NAMALWA (cell line): ENCODE measurements around the gene DMAC2.
"Not testable (repeated sequence)": the region's sequence is repeated elsewhere in the genome, so short reads cannot be mapped to it uniquely, and the experiment has no call there.

ENCODE experiments used
- DNase-seq: peaks from one replicate; pipeline ENCODE4 v3.0.0-alpha.2; 2015; ENCODE audit warnings: low spot score

The DMAC2 gene

DNA sequence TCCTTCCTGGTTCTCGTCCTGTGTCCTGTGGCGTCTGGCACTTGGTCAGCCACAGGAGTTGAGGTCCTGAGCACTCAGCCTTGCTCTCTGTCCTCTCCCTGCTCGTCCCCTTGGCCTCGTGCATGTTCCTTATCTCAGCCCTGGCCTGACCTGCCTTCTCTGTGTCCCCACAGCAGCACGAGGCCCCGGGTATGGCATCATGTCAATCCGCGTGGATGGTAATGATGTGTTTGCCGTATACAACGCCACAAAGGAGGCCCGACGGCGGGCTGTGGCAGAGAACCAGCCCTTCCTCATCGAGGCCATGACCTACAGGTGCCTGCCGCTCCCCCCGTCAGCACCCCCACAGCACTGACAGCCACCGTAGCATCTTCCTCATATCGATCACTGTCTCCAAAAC lies 17.3 kb downstream of the DMAC2 start:
- no peak for DNase-seq

DNA sequence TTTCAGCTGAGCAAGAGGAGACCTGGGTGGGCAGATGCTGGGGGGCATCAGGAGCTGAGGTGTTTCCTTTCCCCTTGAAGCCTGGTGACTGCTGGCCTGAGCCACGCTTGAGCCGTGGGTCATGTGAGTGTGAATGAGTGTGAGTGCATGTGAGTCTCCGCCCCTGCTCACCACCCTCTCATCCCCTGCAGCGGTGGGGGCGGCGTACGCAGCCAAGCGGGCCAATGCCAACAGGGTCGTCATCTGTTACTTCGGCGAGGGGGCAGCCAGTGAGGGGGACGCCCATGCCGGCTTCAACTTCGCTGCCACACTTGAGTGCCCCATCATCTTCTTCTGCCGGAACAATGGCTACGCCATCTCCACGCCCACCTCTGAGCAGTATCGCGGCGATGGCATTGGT lies 17.7 kb downstream of the DMAC2 start:
- DNase-seq: no peak

DNA sequence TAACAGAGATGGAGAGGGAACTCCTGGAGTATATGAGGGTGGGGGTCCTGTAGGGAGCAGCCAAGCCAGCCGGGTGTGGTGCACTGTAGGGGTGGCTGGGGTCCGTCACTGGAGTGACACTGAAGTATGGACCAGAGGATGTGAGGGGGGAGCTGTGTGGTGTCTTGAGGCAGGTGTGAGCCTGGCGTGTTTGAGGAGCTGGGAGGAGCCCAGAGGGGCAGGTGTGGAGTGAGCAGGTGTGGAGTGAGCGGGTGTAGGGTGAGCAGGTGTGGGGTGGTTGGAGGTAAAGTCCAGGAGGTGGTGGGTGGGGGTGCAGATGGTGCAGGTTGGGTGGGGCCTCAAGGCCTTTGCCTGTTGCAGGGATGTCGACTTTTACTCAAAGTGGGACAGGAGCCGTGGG lies 18.4 kb downstream of the DMAC2 start:
- no peak for DNase-seq

DNA sequence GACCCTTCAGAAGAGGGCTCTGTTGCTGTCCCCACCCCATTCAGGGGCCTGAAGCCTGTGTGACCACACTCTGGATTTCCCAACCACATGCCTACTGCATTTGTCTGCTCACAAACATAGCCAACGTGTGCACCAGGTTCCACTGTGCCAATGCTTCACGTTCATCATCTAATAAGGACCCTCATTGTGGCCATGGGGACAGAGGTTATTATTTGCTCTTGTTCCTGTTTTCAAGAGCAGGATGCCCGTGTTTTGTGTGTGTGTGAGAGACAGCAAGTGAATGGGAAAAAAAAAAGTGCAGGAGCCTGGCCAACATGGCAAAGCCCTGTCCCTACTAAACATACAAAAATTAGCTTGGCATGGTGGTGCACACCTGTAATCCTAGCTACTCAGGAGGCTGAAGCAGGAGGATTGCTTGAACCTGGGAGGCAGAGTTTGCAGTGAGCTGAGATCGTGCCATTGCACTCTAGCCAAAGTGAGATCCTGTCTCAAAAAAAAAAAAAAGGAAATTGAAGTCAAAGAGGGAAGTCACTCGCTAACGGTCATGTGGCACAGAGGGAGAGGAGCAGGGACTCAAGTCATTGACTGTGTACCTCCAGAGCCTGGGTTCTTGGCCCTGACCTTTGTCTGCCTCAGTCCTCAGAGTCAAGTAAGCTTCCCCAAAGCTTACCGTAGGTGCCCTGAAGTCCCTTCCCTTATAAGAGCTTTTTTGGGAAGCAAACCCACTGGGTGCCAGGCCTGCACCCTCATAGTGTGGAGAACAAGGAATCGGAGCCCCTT lies 19.4 kb downstream of the DMAC2 start:
- no peak for DNase-seq

DNA sequence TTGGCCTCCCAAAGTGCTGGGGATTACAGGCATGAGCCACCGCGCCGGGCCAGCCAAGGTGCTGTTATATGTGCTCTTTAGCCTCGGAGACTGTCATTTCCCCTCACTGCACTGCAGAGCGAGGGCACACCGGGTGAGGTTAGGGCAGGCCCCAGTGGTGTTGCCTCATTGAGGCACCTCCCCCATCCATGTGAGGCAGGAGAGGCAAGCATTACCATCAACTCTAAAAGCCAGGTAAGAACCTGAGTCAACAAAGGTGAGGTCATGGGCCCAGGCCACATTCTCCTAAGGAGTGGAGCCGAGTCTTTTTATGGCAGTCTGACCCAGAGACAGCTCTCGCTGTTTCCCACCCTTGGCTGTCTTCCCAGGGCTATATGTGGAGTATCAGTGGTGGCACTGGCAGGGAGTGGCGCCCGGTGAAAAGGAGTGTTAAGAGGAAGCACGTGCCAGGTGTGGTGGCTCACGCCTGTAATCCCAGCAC lies 23.5 kb downstream of the DMAC2 start:
- no peak for DNase-seq

DNA sequence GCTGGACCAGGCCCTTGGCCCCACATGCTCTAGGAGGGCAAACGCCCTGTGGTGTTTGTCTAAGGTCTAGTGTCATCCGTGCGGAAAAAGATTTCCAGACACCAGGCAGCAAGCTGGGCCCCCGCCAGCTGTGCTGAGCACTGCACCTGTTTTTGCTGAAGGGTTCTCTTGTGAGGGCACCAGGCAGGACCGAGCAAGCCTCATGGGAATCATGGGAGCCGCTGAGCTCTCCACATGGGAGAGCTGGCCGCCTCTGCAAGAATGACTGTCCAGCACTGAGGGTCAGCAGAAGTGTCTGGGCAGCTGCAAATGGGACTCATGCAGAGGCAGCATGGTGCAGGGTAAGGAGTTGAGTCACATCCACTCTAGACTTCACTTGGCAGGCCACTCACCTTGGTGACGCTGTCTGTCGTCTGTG lies 24.5 kb downstream of the DMAC2 start:
- DNase-seq: no peak

DNA sequence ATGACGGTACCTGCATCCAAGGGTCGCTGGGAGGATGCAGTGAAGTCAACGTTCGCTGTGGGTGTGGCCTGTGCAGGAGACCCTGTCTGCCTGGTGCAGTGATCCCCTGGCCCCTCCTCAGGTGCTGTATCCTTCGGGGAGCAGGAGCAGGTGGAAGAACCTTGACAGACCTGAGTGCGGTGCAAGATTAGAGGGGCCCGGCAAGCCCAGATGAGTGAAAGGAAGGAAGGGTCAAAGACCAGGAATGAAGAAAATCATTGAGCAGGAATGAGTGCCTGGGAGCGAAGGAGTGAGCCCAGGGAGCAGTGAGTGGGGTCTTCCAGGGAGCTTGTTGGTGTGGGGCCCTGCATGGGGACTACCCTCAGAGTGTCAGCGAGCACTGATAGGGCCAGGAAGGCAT lies 25.3 kb downstream of the DMAC2 start:
- DNase-seq: no peak

DNA sequence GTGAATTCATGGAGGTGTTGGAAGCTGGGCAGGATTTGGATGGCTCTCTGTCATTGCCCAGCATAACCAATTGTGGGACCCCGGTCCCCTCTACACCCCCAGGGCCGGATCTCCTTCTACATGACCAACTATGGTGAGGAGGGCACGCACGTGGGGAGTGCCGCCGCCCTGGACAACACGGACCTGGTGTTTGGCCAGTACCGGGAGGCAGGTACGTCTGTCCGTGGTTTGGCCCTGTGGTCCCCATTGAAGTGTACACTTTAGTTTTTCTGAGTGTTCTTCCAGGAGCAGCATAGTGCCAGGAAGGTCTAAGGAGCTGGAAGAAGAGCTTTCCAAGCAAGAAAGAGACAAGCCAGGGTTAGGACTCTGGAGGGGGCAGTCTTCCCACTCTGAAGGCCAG lies 25.8 kb downstream of the DMAC2 start:
- DNase-seq: no peak

DNA sequence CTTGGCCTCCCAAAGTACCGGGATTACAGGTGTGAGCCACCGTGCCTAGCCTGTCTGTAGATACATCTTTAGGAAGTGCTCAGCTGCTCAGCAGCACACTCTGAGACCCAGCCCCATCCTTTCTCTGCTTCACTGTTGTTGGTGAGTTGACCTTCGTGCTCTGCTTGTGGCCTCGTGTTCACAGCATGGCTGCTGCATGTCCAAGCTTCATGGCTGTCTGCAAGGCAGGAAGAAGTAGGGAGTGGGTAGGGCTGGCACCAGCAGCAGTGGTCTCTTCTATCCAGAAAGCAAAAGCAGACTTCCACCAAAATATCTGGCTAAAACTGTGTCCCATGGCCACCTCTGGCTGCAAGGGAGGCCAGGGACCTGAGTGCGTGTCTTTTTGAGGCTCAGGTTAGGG lies 26.8 kb downstream of the DMAC2 start:
- DNase-seq: no peak

DNA sequence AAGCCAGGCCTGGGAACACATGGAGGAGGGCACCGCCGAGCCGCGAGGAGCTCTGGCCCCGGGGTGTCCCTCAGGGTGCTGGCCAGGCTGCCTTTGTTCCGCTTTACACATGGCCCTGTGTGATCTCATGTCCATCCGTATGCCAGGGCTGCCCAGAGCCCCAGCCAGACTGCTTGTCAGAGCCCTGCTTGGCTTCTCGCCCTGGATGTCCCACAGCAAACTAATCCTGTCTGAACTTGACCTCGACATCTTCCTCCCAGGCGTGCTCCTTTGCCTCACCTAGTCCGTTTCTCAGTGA lies 27.8 kb downstream of the DMAC2 start:
- no peak for DNase-seq

DNA sequence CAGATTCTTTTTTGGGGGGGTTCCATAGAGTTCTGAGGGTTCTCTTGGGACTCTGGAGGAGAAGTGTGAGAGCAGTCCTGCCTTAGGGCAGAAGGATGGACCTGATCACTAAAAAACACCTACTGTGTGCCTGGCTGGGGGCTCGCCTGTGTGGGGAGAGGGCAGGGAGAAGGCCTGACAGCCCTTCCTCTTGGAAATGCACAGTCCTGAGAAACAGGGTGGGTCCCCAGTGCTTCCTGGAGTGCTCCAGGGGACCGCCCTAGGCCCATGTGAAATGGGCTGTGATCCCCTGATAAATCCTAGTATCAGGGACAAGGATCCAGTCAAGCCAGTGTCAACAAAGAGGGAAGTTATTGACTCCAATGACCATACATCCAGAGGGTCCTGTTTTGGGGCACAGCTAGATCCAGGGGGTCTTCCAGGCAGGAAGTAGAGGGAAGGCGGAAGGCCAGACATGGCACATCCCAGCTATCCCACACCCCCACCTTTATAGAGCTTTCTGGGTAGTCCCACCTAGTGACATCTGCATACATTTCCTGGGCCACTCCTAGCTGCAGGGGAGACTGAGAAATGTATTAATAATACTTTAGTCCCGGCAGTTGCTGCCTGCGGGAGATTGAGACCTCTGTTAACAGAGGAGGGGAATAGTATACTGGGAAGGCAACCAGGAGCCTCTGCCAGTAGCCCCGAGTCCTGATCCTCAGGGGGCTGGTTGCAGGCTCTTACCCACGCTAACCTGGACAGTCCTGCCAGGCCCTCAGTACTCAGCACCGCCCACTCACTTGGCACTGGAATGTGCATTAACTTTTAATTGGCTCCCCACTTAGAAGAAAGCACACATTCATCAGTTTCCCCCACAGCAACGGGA lies 28.4 kb downstream of the DMAC2 start:
- DNase-seq: no peak

DNA sequence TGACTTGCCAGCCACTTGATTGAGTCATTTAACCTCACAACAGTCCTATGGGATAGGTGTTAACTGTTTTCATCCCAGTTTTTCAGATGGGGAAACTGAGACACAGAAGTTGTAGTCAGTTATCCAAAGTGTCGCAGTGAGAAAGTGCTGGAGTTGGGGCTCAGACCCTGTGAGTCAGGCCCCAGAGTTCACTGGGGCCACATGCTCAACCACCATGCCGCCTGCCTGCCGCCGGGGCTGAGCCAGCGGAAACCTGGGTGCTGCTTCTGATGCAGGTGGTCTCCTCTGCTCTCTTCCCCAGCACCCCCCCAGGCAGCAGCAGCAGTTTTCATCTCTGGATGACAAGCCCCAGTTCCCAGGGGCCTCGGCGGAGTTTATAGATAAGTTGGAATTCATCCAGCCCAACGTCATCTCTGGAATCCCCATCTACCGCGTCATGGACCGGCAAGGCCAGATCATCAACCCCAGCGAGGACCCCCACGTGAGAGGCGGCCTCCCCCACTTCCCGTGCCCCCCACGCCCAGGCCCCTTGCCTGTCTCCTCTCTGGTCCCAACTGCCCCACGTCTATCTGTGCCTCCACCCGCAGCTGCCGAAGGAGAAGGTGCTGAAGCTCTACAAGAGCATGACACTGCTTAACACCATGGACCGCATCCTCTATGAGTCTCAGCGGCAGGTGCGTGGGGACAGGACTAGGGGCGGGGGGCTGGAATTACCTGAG lies 29.2 kb downstream of the DMAC2 start:
- no peak for DNase-seq

DNA sequence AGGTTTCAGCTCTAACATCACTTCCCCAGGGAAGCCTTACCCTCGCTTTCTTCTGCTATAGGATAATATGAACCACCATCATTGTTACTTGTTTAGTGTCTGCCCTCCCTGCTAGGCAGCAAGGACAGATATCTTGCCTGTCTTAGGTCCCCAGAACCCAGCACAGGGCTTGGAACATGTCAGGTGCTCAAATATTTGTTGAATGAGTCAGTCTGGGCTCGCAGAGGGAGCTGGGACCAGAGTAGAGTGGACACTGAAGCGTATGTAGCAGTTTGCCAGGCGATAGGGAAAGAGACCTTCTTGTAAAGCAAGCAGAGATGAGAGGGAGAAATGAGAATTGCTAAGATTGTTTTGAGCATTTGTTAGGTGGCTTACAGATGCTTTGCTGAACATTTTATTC lies 30.4 kb downstream of the DMAC2 start:
- no peak for DNase-seq

DNA sequence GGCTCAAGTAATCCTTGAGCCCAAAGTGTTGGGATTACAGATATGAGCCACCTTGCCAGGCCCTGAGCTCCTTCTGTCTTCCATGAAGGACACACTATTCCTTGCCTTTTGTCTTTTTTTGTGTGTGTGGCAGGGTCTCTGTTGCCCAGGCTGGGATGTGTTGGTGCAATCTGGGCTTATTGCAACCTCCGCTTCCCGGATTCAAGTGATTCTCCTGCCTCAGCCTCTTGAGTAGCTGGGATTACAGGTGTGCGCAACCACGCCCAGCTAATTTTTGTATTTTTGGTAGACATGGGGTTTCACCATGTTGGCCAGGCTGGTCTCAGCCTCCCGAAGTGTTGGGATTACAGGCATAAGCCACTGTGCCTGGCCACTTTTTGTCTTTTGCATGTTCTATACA lies 30.9 kb downstream of the DMAC2 start:
- DNase-seq: not testable (repeated sequence)

DNA sequence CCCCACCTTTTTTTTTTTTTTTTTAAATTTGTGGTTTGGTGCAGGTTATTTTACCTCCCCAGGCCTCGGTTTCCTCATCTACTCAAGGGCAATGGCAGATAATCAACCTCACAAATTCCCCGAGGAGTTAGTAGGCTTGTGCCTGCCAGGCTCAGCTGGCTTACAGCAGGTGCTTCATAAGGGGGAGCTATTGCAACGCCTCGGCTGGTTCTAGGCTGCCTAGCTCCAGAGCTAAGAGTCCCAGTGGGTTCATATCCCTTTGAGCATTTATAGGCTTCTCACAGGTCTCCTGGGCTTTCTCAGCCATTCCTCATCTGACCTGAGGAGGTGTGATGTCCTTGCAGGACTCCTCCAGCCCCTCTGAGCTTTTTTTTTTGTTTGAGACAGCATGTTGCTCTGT lies 31.5 kb downstream of the DMAC2 start:
- DNase-seq: peak; percentile 49

DNA sequence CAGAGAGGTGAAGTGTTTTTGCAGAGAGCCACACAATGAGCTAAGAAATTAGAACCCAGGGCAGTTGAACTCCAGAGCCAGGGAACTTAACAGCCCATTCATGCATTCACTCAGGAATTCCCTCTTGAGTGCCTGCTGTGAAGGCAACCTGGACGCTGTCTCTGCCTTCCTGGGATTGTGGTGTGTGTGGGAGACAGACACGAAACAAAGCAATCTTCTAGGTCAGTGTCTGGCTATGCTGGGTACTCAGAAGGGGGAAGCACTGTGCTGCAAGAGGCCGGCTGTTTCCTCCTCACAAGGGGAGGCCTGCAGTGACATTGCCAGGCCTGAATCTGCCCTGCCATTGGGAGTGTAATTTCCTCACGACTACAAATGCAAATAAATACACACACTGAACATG lies 32.4 kb downstream of the DMAC2 start:
- DNase-seq: no peak

DNA sequence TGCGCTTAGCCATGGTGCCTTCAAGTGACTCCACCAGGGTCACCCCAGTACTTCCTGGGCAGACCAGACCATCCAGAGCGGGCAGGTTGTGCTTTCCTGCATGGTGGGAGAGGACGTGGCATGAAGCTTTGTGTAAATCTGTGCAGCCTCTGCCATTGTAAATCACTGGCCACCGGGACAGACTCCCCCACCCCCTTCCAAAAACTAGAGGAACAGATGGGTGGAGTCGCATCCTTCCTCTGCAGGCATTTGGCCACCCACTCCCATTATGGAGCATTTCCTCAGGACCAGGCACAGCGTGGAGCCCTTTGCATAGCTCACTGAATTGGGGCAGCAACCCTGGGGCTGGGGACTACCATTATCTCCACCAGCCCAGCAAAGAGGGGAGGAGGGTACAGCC lies 33.9 kb downstream of the DMAC2 start:
- no peak for DNase-seq

DNA sequence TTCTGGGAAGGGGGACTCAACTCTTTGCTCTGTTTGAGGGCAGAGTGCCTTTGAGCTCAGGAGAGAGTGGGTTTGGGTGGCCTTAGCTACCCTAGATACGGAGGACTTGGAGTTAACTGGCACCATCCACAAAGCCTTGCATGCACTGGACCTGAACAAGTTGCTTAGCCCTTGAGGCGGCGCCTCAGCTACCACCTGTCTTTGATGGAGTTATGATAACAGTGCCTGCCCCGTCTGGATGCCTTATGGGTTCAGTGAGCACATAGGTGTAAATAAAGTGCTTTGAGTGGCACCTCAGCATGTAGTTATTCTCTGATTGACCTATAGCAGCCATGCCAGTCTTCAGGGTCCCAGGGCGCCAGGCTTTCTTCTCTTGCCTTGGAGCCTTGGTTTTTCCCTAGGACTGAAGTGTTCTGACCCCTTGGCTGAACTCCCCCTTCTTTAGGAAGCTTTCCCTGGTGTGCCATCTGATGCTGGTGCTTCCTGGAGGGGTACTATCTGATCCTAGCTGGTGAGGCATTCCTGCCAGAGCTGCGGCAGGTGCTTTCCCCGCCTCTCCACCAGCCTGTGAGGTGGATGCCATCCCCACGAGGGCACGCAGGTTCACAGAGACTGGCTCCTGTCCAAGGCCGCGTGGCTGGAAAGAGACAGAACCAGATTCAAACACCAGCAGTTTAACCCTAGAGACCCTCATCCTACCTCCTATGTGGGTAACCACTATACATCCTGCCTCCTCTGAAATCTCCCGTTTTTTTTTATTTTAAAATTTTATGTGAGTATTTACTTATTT lies 36.3 kb downstream of the DMAC2 start:
- no peak for DNase-seq

DNA sequence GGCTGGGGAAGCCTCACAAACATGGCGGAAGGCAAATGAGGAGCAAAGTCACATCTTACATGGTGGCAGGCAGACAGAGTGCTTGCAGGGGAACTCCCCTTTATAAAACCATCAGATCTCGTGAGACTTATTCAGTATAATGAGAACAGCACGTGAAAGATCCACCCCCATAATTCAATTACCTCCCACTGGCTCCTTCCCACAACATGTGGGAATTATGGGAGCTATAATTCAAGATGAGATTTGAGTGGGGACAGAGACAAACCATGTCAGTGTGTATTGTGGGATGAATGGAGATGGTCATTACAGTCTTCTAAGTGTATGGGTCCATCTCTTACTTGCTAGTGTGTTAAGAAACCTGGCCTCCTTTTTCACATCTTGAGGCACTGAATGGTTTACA lies 37.7 kb downstream of the DMAC2 start:
- no peak for DNase-seq

DNA sequence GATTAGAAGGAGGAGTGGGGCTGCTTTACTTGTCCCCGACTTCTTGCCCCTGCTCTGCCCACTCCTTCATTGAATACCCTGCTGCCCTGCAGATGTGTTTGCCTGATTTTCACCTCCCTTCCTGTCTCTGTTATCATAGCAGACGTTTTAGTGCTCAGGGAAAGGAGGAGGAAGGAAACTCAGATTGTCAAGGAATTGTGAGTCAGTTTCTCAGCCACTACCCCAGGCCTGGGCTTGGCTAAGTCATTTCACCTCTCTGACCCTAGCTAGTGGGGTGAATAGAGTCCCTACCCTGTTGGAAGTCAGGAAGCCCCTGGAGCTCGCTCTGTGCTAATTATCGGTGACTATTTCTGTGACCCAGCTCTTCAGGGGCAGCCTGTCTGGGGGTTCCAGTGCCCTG lies 38.2 kb downstream of the DMAC2 start:
- DNase-seq: no peak

DNA sequence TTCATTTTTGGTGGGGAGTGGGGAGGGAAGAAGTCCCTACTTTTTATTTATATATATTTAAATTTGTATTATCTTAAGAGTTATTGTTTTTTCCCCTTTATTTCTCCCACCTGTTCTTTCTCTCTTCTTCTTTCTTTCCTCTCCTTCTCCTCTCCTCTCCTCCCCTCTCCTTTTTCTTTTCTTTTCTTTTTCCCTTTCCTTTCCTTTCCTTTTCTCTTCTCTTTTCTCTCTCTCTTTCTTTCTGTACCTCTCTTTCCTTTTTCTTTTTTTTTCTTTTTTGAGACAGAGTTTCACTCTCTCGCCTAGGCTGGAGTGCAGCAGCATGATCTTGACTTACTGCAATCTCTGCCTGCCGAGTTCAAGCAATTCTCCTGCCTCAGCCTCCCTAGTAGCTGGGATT lies 40.2 kb downstream of the DMAC2 start:
- no peak for DNase-seq

DNA sequence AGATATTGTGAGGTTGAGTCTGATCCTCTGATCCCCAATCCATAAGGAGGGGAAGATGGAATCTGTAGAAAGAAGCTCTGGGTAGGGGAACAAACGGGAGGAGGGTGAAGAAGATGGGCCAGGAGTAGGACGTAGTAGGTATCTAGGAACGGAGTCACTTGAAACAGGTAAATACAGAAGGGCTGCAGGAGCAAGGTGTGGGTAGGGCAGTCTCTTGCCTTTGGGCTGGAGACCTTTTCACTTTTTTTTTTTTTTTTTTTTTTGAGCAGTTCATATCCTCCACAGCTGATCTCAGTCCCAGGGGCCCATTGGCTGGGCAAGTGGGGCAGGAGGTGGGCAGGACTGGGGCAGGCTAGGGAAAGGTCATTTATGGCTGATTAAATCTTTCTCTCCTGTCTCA lies 40.6 kb downstream of the DMAC2 start:
- DNase-seq: peak; percentile 24
